ENCODE results near the gene RPS15A. TPM values are rescaled to one million over a fixed set of nuclear protein-coding genes. Genes with fewer than 3 reads are reported as not detected.

The RPS15A gene
- 1,572 and 2,129 TPM in 2 replicates for total RNA-seq

DNA sequence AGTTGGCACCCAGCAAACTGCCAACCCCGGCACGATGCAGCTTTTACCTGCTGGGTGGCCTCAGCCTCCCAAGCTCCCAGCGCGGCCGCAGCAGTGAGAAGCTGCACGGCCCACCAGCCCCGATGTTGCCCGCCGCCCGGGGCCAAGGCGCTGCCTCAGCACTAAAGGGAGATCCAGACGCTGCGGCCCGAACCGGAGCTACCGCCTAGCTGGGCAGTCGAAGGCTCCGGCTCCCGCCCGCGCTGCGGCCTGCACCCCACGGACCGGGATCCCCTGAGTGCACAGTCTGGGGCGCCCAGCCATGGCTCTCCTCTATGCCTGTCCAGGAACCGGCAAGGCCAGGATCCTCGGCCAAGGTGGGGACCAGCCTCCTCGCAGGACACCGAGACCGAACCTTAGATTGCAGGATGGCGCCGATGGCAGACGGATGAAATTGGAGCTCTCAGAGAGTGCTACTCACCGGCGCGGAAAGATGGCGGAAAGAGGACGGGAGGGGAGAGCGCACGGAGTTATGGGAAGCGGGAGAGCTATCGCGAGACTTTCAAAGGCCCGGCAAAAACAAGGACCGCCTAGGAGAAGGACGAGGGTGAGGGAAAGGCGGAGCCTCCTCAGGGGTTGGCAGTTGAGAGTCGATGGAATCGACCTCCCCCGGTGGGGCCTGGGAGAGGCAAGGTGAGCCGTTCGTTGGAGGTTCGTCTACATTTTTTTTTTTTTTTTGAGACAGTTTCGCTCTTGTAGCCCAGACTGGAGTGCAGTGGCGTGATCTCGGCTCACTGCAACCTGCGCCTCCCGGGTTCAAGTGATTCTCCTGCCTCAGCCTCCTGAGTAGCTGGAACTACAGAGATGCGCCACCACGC, at the start of gene RPS15A:
Gene RPS15A, minus strand, starts transcription at position 485 of the 857 bp plus-strand sequence. CDS start 1,221 bp downstream, outside the sequence.

DNA sequence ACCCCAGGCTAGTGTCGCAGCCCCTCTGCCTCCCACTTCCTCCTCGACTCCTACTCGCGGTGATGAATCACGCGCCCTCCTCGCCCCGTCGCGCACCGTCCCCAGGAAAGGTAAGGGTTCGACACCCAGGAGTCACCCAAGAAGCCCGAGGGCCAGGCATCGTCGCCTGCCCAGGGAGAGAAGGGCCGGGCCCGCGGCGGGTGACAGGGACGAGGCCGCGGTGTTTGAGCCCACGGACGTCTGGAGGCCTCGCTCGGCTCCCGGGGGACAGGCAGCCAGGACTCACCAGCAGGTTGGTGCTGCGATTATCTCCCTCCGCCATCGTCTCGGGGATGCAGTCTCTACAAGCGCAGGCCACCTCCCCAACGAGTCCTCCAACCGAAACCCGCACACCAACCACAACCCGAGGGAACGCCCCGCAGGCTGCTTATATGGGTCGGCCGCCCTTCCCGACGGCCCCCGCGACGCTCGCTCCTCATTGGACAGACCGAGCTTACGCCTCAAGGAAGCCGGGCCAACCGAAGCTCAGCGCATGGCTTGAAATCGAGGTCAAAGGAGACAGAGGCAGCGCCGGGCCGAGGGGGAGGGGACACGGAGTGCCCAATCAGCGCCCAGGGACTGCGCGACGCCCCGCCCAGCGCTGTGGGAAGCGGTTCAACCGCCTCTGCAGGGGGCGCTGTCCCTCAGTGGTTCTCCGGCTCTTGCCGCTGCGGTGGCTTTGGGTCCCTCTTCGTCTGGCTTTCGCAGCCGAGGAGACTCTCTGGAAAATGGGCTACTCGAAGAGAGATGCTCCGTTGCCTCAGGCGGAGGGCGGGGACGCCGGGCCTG, 11.2 kb upstream of the RPS15A start, which contains the start of gene ARL6IP1:
Gene ARL6IP1, minus strand, starts transcription at position 405 of the 828 bp plus-strand sequence. Its CDS starts 83 bp downstream, at position 322.

Other genes starting within 250 kb of the RPS15A start
- gene NOMO2, start 228.2 kb downstream of the RPS15A start, total RNA-seq: 121 and 174 TPM in 2 replicates
- gene ARL6IP1, start 11.2 kb upstream of the RPS15A start, total RNA-seq: 412 and 762 TPM in 2 replicates
- gene SMG1, start 136.1 kb upstream of the RPS15A start, total RNA-seq: 89.4 and 92.5 TPM in 2 replicates
- gene TMC7, start 193.6 kb upstream of the RPS15A start, total RNA-seq: 0.50 and 0.89 TPM in 2 replicates